ENCODE data around the gene ZNFX1. TPM values are rescaled to one million over a fixed set of nuclear protein-coding genes. Genes with fewer than 3 reads are reported as not detected.
"Not testable (repeated sequence)": the region's sequence is repeated elsewhere in the genome, so short reads cannot be mapped to it uniquely, and the experiment has no call there.

Gene ZNFX1
- total RNA-seq, 4 donors from 2014 or later, result 36.2 to 46.6 (median 41.5) TPM

DNA sequence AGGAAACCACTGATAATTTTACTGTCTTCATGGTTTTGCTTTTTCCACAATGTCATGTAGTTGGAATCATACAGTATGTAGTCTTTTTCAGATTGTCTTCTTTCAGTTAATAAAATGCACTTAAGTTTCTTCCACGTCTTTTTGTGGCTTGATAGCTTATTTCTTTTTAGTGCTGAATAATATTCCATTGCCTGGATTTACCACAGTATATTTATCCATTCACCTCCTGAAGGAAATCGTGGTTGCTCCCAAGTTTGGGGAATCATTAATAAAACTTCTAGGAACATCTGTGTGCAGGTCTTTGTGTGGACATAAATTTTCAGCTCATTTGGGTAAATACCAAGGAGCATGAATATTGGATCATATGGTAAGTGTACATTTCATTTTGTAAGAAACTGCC, 38.8 kb upstream of the ZNFX1 start:
- Histone ChIP-seq H3K9me3 (no peaks in the 10 kb centered on the region), H3K4me3 (no peak overlapping the region), H3K27ac (no peak overlapping the region), H3K27me3 (peaks cover 46% of the 10 kb centered on the region), H3K36me3 (no peaks in the 10 kb centered on the region), H3K4me1 (peaks cover 2 to 18% (median 13%) of the 10 kb centered on the region in 3 donors)
- ATAC-seq, result no peak
- WGBS, 2 donors (ENCODE audit: low coverage in 1 of 2), result 36 to 78% methylated on average over 2 of the region's 2 CpGs
- TF ChIP-seq, protein P1, sequence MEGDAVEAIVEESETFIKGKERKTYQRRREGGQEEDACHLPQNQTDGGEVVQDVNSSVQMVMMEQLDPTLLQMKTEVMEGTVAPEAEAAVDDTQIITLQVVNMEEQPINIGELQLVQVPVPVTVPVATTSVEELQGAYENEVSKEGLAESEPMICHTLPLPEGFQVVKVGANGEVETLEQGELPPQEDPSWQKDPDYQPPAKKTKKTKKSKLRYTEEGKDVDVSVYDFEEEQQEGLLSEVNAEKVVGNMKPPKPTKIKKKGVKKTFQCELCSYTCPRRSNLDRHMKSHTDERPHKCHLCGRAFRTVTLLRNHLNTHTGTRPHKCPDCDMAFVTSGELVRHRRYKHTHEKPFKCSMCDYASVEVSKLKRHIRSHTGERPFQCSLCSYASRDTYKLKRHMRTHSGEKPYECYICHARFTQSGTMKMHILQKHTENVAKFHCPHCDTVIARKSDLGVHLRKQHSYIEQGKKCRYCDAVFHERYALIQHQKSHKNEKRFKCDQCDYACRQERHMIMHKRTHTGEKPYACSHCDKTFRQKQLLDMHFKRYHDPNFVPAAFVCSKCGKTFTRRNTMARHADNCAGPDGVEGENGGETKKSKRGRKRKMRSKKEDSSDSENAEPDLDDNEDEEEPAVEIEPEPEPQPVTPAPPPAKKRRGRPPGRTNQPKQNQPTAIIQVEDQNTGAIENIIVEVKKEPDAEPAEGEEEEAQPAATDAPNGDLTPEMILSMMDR (IDR thresholded peaks at IDR 0.05), result no peak

DNA sequence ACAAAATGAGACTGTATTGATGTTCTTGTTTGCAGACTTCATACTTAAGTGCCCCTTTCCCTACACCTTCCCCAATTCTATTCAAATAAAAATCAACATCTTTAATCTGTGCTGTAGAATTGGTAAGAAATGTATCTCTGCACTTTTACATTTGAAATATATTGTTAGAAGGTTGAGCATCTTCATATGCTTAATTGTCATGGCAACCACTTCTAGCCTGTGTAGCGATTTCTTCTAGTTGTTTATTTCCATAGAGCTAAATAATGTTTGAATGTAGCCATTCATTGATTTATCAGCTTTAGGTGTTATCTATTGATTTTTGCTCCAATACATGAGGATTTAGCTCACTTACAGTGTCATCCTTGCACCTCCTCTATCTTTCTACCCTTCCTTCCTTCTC, 37.7 kb upstream of the ZNFX1 start:
- no peak for ATAC-seq
- H3K36me3 ChIP-seq, result no peaks in the 10 kb centered on the region
- H3K4me3 ChIP-seq, result no peak overlapping the region
- WGBS, 2 donors (ENCODE audit: low coverage in 1 of 2), result 74 to 85% methylated on average over 1 of the region's 1 CpG
- no peak for TF ChIP-seq EP300 (IDR thresholded peaks at IDR 0.05)
- TF ChIP-seq POLR2AphosphoS5 (IDR thresholded peaks at IDR 0.05), result no peak
- no peak for TF ChIP-seq POLR2A (IDR thresholded peaks at IDR 0.05)
- TF ChIP-seq, protein P1 (IDR thresholded peaks at IDR 0.05), result no peak
- peaks cover 0 to under 1% (median 0%) of the 10 kb centered on the region in 3 donors for H3K9me3 ChIP-seq
- H3K4me1 ChIP-seq, result peaks cover 2 to 18% (median 13%) of the 10 kb centered on the region in 3 donors
- H3K27me3 ChIP-seq, result peaks cover 41% of the 10 kb centered on the region
- H3K27ac ChIP-seq, result no peak overlapping the region

DNA sequence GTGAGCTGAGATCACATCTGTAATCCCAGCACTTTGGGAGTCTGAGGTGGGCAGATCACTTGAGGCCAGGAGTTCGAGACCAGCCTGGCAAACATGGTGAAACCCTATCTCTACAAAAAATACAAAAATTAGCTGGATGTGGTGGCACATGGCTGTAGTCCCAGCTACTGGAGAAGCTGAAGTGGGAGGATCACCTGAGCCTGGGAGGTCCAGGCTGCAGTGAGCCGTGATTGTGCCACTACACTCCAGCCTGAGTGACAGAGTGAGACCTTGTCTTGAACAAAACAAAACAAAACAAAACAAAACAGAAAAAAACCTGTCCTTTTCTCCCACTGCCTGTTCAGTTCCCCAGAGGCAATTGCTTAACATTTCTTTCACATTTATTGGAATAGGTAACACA, 36.2 kb upstream of the ZNFX1 start:
- not testable (repeated sequence) for H3K27ac ChIP-seq, H3K36me3 ChIP-seq, H3K4me3 ChIP-seq, H3K9me3 ChIP-seq, ATAC-seq
- WGBS, 2 donors (ENCODE audit: low coverage in 1 of 2), result 29 to 95% methylated on average over 1 to 2 of the region's 2 CpGs
- Histone ChIP-seq H3K27me3 (peaks cover 26% of the 10 kb centered on the region), H3K4me1 (peaks cover 2 to 12% (median 10%) of the 10 kb centered on the region in 3 donors)

DNA sequence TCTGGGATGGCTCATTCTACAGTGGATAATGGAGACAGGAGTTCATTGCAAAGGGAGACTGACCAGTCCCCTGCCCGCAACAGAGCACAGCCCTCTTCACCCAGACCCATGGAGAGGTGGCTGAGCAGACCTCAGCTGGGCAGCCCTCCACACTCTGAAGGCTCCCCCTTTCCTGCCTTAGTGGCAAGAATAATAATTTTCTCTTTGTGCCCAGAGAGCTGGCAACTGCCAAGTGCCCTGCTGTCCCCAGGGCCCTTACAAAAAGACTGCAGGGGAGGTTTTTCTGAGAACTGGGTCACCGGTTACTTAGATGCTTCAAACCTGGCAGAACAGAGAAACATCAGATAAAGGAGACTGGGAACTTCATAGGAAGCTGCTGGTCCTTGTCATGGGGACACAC, 35.4 kb upstream of the ZNFX1 start:
- H3K4me3 ChIP-seq, result no peak overlapping the region
- WGBS, 2 donors (ENCODE audit: low coverage in 1 of 2), result no CpG with 5 or more reads among the region's 2 CpGs
- H3K27ac ChIP-seq, result no peak overlapping the region
- no peak for ATAC-seq
- TF ChIP-seq, protein P1 (IDR thresholded peaks at IDR 0.05), result no peak
- no peak for TF ChIP-seq EP300 (IDR thresholded peaks at IDR 0.05)
- TF ChIP-seq POLR2AphosphoS5 (IDR thresholded peaks at IDR 0.05), result no peak
- TF ChIP-seq POLR2A (IDR thresholded peaks at IDR 0.05), result no peak
- H3K4me1 ChIP-seq, result peaks cover 2 to 4% (median 2%) of the 10 kb centered on the region in 3 donors
- no peaks in the 10 kb centered on the region for H3K36me3 ChIP-seq
- peaks cover 0 to 5% (median 0%) of the 10 kb centered on the region in 3 donors for H3K9me3 ChIP-seq
- H3K27me3 ChIP-seq, result peaks cover 18% of the 10 kb centered on the region

DNA sequence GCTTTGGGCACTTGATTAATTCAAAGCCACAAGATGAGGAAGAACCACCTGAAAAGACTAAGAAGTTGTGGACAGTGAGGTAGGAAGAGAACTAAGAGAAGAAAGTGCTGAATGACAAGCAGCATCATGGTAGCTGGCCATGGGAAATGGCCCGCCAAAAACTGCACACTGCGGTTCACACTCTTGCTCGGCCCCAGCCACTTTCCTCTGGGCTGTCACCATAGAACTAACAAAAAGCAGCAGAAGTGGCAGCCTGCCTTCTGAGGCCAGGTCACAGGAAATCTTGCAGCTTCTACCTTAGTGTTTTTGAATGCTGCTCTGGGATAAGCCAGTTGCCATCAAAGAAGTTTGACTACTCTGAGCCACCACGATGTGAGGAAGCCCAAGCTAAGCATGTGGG, 34.8 kb upstream of the ZNFX1 start:
- 80 to 88% methylated on average over 2 to 4 of the region's 4 CpGs for WGBS, 2 donors (ENCODE audit: low coverage in 1 of 2)
- TF ChIP-seq EP300 (IDR thresholded peaks at IDR 0.05) (no peak), POLR2A (IDR thresholded peaks at IDR 0.05) (no peak), POLR2AphosphoS5 (IDR thresholded peaks at IDR 0.05) (no peak)
- TF ChIP-seq, protein P1 (IDR thresholded peaks at IDR 0.05), result no peak
- no peak for ATAC-seq
- Histone ChIP-seq H3K4me1 (no peaks in the 10 kb centered on the region), H3K36me3 (no peaks in the 10 kb centered on the region), H3K27ac (no peak overlapping the region), H3K27me3 (peaks cover 12% of the 10 kb centered on the region), H3K4me3 (no peak overlapping the region), H3K9me3 (peaks cover 0 to 5% (median 0%) of the 10 kb centered on the region in 3 donors)
